ENCODE measurements around the gene SLFN5. TPM values are rescaled to one million over a fixed set of nuclear protein-coding genes. Genes with fewer than 3 reads are reported as not detected.
A peak's percentile ranks its signal among the peaks of the same experiment; 100 is the strongest.

The SLFN5 gene
- total and polyA plus RNA-seq, 2 of the 4 experiments (the other 2 are of a cell fraction): 13.0 to 48.9 TPM

DNA sequence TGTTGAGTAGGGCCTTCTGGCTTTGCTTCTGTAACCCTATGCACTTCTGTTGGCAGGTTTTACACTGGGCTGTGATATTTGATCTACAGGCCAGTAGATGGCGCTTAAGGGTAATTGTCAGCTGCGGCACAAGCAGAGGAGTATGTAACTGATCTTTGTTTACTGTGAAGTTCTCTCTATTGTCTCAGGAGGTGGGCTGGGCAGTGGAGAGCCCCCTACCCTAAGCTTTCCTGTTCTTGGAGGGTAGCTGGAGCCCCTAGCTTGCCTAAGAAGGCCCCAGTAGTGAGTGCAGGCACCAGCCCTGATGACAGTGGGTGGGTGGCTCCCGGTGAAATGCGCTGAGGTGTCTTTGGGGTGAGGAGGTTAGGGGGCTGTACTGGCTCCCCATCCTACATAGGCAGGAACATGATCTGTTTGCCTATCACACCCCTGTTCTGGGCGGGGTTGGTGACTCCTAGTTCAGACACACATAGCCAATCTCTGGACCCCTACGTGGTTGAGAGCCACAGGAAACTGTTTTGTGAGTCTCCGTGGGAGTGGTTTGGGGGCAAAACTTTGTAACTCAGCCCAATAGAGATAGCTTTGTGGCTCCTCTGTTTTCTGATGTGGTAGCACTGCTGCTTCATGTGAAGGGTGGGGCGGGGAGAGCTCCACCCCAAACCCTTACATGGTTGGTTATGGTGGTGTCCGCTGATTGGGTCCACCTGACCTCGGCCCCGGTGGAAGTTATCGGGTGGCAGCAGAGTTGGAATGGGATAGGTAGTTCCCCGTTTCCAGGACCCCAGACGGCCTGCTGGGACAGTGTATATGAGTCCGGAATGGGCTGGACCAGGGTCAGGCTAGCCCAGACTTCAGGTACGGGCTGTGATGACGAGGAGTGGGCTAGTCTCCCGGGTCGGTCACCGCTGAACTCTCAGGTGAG is 70.2 kb downstream of the SLFN5 start:
- Histone ChIP-seq H2AFZ (replicated peaks; ENCODE audit: low read length, poor library complexity) (peak overlapping the region; percentile 89), H2AK5ac (ENCODE audit: low read depth, low read length) (peak overlapping the region; percentile 53; the same call in 1 of the 2 replicates), H2BK15ac (ENCODE audit: low read depth, low read length) (no peak overlapping the region), H4K5ac (ENCODE audit: low read depth, low read length) (no peak overlapping the region), H3K4me2 (ENCODE audit: low read depth, low read length) (peak overlapping the region; percentile 56; the same call in 1 of the 2 replicates), H3K4ac (ENCODE audit: low read depth, low read length) (peak overlapping the region; percentile 2; the same call in 1 of the 2 replicates), H3K4me1 (ENCODE audit: control insufficient read depth, insufficient read depth, low read length) (peaks cover 3% of the 10 kb centered on the region; the same call in 1 of the 2 replicates), H2BK5ac (ENCODE audit: low read depth, low read length, poor library complexity, severe bottlenecking) (no peak overlapping the region), H3K36me3 (ENCODE audit: control insufficient read depth, insufficient read depth, low read length) (no peaks in the 10 kb centered on the region), H4K91ac (ENCODE audit: insufficient read depth, low read depth, low read length) (no peak overlapping the region; the same call in 1 of the 2 replicates), H3K9ac (ENCODE audit: low read depth, low read length) (no peak overlapping the region), H3K56ac (ENCODE audit: extremely low read depth, insufficient read depth, low read length) (no peak overlapping the region), H3K9me1 (ENCODE audit: insufficient read depth, low read length) (no peaks in the 10 kb centered on the region), H3K27me3 (ENCODE audit: control insufficient read depth, insufficient read depth, low read length) (no peaks in the 10 kb centered on the region), H3K79me1 (ENCODE audit: low read depth in 1 of 2, low read length in 2 of 2) (no peaks in the 10 kb centered on the region), H2AK9ac (replicated peaks; ENCODE audit: low read depth, low read length, poor library complexity) (peak overlapping the region; percentile 83), H3K18ac (ENCODE audit: low read depth, low read length) (no peak overlapping the region), H3K23ac (ENCODE audit: low read depth, low read length) (no peak overlapping the region), H3K27ac (ENCODE audit: insufficient read depth, low read length) (no peak overlapping the region), H3K14ac (replicated peaks; ENCODE audit: low read depth, low read length) (no peak overlapping the region), H4K20me1 (ENCODE audit: insufficient read depth, low read length) (no peaks in the 10 kb centered on the region), H3K9me3 (ENCODE audit: control insufficient read depth, insufficient read depth, low read length) (no peaks in the 10 kb centered on the region), H2BK20ac (ENCODE audit: low read depth, low read length) (no peak overlapping the region), H3K4me3 (ENCODE audit: insufficient read depth, low read depth, low read length) (no peak overlapping the region), H4K8ac (ENCODE audit: low read depth in 2 of 2, low read length in 2 of 2) (peak overlapping the region in 1 of 2 experiments; percentile 23; a peak in 1 of 4 replicates), H2BK120ac (ENCODE audit: low read depth, low read length) (no peak overlapping the region)
- intact Hi-C loops (cut with micrococcal nuclease) (loop anchor here (1.0 to 10.0 kb wide), 7 partner anchors 119 to 878 kb away; partner anchors contain the start of gene SLFN12), dilution Hi-C loops (cut with HindIII; ENCODE audit: low sequenced_read_pairs, unreplicated experiment) (loop anchor here (25.0 kb wide), 1 partner anchor 224 kb away; the partner anchor contains the start of gene SLFN12L), in situ Hi-C loops (cut with MboI; ENCODE audit: low sequenced_read_pairs) (loop anchor here (5.0 kb wide), 1 partner anchor 224 kb away; the partner anchor contains the start of gene SLFN12L)
- no TSS peak for BruUV-seq (replicated peaks)
- CTCF ChIA-PET: interaction anchor here (0.5 to 3.2 kb wide), 13 partner anchors 10 to 401 kb away, joined by 3 to 18 read pairs (median 3); partner anchors contain the start of genes SLFN11 and SLFN12L
- POLR2A ChIA-PET (ENCODE audit: unreplicated experiment): interaction anchor here (0.9 kb wide), 1 partner anchor 226 kb away, joined by 3 read pairs; no protein-coding TSS in a partner anchor
- WGBS, 2 experiments (ENCODE audit: extremely low coverage in 2 of 2, insufficient read length in 1 of 2): 47% methylated on average over 8 of the region's 20 CpGs; no CpG with 5 or more reads in 1 of the 2 experiments
- ATAC-seq (ENCODE audit: low read depth) (peak; percentile 94), DNase-seq (peak; percentile 73)
- no peak for TF ChIP-seq BHLHE40 (IDR thresholded peaks at IDR 0.05; ENCODE audit: low read depth, low read length)
- TF ChIP-seq SMC3 (IDR thresholded peaks at IDR 0.05; ENCODE audit: low read depth, low read length): peak; percentile 79
- TF ChIP-seq MXI1 (IDR thresholded peaks at IDR 0.05; ENCODE audit: borderline replicate concordance, low read depth, low read length): no peak
- no peak for TF ChIP-seq FOS (IDR thresholded peaks at IDR 0.05; ENCODE audit: low read depth, low read length)
- TF ChIP-seq RAD21 (IDR thresholded peaks at IDR 0.05; ENCODE audit: low read length): peak; percentile 81
- no peak for TF ChIP-seq CEBPB (IDR thresholded peaks at IDR 0.05; ENCODE audit: low read depth, low read length)
- TF ChIP-seq, protein P1, sequence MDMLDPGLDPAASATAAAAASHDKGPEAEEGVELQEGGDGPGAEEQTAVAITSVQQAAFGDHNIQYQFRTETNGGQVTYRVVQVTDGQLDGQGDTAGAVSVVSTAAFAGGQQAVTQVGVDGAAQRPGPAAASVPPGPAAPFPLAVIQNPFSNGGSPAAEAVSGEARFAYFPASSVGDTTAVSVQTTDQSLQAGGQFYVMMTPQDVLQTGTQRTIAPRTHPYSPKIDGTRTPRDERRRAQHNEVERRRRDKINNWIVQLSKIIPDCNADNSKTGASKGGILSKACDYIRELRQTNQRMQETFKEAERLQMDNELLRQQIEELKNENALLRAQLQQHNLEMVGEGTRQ (IDR thresholded peaks at IDR 0.05; ENCODE audit: low read depth, low read length): no peak
- TF ChIP-seq MAFK (IDR thresholded peaks at IDR 0.05; ENCODE audit: low read depth, low read length): no peak
- TF ChIP-seq, protein P2, sequence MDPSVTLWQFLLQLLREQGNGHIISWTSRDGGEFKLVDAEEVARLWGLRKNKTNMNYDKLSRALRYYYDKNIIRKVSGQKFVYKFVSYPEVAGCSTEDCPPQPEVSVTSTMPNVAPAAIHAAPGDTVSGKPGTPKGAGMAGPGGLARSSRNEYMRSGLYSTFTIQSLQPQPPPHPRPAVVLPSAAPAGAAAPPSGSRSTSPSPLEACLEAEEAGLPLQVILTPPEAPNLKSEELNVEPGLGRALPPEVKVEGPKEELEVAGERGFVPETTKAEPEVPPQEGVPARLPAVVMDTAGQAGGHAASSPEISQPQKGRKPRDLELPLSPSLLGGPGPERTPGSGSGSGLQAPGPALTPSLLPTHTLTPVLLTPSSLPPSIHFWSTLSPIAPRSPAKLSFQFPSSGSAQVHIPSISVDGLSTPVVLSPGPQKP (IDR thresholded peaks at IDR 0.05; ENCODE audit: borderline replicate concordance, low read depth, low read length): no peak
- no peak for TF ChIP-seq CHD1 (IDR thresholded peaks at IDR 0.05; ENCODE audit: low read depth, low read length)
- TF ChIP-seq, protein P3, sequence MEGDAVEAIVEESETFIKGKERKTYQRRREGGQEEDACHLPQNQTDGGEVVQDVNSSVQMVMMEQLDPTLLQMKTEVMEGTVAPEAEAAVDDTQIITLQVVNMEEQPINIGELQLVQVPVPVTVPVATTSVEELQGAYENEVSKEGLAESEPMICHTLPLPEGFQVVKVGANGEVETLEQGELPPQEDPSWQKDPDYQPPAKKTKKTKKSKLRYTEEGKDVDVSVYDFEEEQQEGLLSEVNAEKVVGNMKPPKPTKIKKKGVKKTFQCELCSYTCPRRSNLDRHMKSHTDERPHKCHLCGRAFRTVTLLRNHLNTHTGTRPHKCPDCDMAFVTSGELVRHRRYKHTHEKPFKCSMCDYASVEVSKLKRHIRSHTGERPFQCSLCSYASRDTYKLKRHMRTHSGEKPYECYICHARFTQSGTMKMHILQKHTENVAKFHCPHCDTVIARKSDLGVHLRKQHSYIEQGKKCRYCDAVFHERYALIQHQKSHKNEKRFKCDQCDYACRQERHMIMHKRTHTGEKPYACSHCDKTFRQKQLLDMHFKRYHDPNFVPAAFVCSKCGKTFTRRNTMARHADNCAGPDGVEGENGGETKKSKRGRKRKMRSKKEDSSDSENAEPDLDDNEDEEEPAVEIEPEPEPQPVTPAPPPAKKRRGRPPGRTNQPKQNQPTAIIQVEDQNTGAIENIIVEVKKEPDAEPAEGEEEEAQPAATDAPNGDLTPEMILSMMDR (conservative IDR thresholded peaks at IDR 0.05; ENCODE audit: low read depth, low read length): peak; percentile 80
- no peak for TF ChIP-seq RCOR1 (IDR thresholded peaks at IDR 0.05; ENCODE audit: insufficient replicate concordance, low read length)
